Caco-2 (cell line): ENCODE measurements around the gene HABP4. TPM values are rescaled to one million over a fixed set of nuclear protein-coding genes. Genes with fewer than 3 reads are reported as not detected.

Experiments used
- BruUV-seq: library from RNA; stranded (reverse); fragments of 400-500 nt; replicated peaks from 2 replicates; lab custom pipeline; 2021; lab: Mats Ljungman, UMichigan
- CTCF ChIA-PET: fragments of 300-600 bp; sonication (Branson Sonifier 250); formaldehyde crosslinking; loops from one replicate; lab custom pipeline; 2022; ENCODE audit warnings: antibody characterized with exemption; lab: Charles Lee
- POLR2A ChIA-PET: fragments of 300-600 bp; sonication (Branson Sonifier 250); formaldehyde crosslinking; loops from one replicate; lab custom pipeline; 2022; ENCODE audit warnings: antibody characterized with exemption; lab: Charles Lee
- DNase-seq, 2 experiments: peaks; one replicate each; pipeline versions ENCODE4 v3.0.0 to v3.0.0-alpha.2; 2020 to 2022
- H3K27me3 ChIP-seq: replicated peaks from 2 replicates; pipeline ENCODE4 v1.6.0; 2011; ENCODE audit warnings: low read length; ENCODE audit not compliant: control insufficient read depth, insufficient read depth
- H3K36me3 ChIP-seq: 2 replicates; pipeline ENCODE4 v1.5.1; 2011; ENCODE audit warnings: low read length; ENCODE audit not compliant: control insufficient read depth, insufficient read depth
- H3K4me1 ChIP-seq: fragments of 250-450 bp; sonication (Bioruptor Pico); 2 replicates; pipeline ENCODE4 v1.5.1; 2020; ENCODE audit warnings: mild to moderate bottlenecking
- H3K4me3 ChIP-seq: 2 replicates; pipeline ENCODE4 v1.5.1; 2011; ENCODE audit warnings: low read depth, mild to moderate bottlenecking, control low read depth, low read length
- H3K9me3 ChIP-seq: fragments of 250-450 bp; sonication (Bioruptor Pico); 2 replicates; pipeline ENCODE4 v1.5.1; 2020; ENCODE audit warnings: mild to moderate bottlenecking, moderate library complexity
- H3K27ac Mint-ChIP-seq: one replicate; pipeline ENCODE4 v1.8.0; 2022; ENCODE audit warnings: mixed read lengths; ENCODE audit not compliant: unreplicated experiment
- H3K27me3 Mint-ChIP-seq: one replicate; pipeline ENCODE4 v1.8.0; 2022; ENCODE audit warnings: mixed read lengths; ENCODE audit not compliant: insufficient read depth, unreplicated experiment
- H3K36me3 Mint-ChIP-seq: one replicate; pipeline ENCODE4 v1.8.0; 2022; ENCODE audit warnings: mild to moderate bottlenecking, mixed read lengths; ENCODE audit not compliant: insufficient read depth, unreplicated experiment
- H3K4me1 Mint-ChIP-seq: one replicate; pipeline ENCODE4 v1.8.0; 2022; ENCODE audit warnings: low read depth, mixed read lengths; ENCODE audit not compliant: unreplicated experiment
- H3K4me3 Mint-ChIP-seq: one replicate; pipeline ENCODE4 v1.8.0; 2022; ENCODE audit warnings: mild to moderate bottlenecking, moderate library complexity, mixed read lengths; ENCODE audit not compliant: unreplicated experiment
- H3K9me3 Mint-ChIP-seq: one replicate; pipeline ENCODE4 v1.8.0; 2022; ENCODE audit warnings: mixed read lengths; ENCODE audit not compliant: unreplicated experiment
- CTCF ChIP-seq, 2 experiments: fragments of 200-600 bp in 1 of 2; IDR thresholded peaks; 1 replicate in 1 of 2; 2 replicates in 1 of 2; pipeline versions ENCODE4 v1.5.1 to v1.8.0; 2011 to 2022; ENCODE audit warnings: antibody characterized with exemption in 1 of 2, control low read depth in 1 of 2, inconsistent platforms in 1 of 2, low read depth in 1 of 2, low read length in 1 of 2, mild to moderate bottlenecking in 1 of 2, moderate library complexity in 1 of 2; ENCODE audit not compliant: insufficient read depth in 1 of 2, severe bottlenecking in 1 of 2, unreplicated experiment in 1 of 2
- intact Hi-C: fragments of 100-400 bp; cut with micrococcal nuclease; formaldehyde crosslinking; loops from one replicate; pipeline ENCODE4 v1.10.0; 2022; ENCODE audit not compliant: unreplicated experiment
- total RNA-seq: library from RNA; stranded (reverse); gene quantifications from 2 replicates; pipeline ENCODE4 v1.2.3, GENCODE V29; 2022

Gene HABP4
- total RNA-seq, 1 experiment from 2014 or later: 26.7 TPM

- no TSS peak for BruUV-seq
- Histone ChIP-seq H3K9me3 (no peaks in the 10 kb centered on the region), H3K27me3 (no peaks in the 10 kb centered on the region), H3K4me3 (no peak overlapping the region), H3K4me1 (peaks cover 16% of the 10 kb centered on the region), H3K36me3 (peaks cover 2% of the 10 kb centered on the region)
- Mint-ChIP-seq H3K4me3 (no peak overlapping the region), H3K9me3 (no peaks in the 10 kb centered on the region), H3K27ac (no peak overlapping the region), H3K27me3 (no peaks in the 10 kb centered on the region), H3K36me3 (peaks cover 52% of the 10 kb centered on the region), H3K4me1 (peaks cover 11% of the 10 kb centered on the region)
- no peak for TF ChIP-seq CTCF (IDR thresholded peaks at IDR 0.05; ENCODE audit: insufficient read depth in 1 of 2, low read depth in 1 of 2, low read length in 1 of 2, severe bottlenecking in 1 of 2, unreplicated experiment in 1 of 2)
- CTCF ChIA-PET: no interaction called here
- intact Hi-C loops: loop anchor here (5.0 kb wide), 1 partner anchor 62 kb away; no protein-coding TSS in a partner anchor
- DNase-seq: no peak
- POLR2A ChIA-PET: no interaction called here
Observed at GRCh38 chr9:96495341-96495740, 45.4 kb downstream of the HABP4 start.

GRCh38 chr9:96496368-96497116 is 46.6 kb downstream of the HABP4 start:
- peaks cover 7% of the 10 kb centered on the region; the same call in 1 of the 2 replicates for H3K4me1 ChIP-seq
- intact Hi-C loops: loop anchor here (5.0 kb wide), 1 partner anchor 61 kb away; no protein-coding TSS in a partner anchor
- Mint-ChIP-seq H3K9me3 (no peaks in the 10 kb centered on the region), H3K4me3 (no peak overlapping the region), H3K27me3 (no peaks in the 10 kb centered on the region), H3K27ac (no peak overlapping the region), H3K4me1 (peaks cover 4% of the 10 kb centered on the region), H3K36me3 (peaks cover 60% of the 10 kb centered on the region)
- DNase-seq: no peak
- no peaks in the 10 kb centered on the region for H3K9me3 ChIP-seq
- peaks cover 2% of the 10 kb centered on the region for H3K36me3 ChIP-seq
- ChIA-PET POLR2A (no interaction called here), CTCF (no interaction called here)
- TF ChIP-seq CTCF (IDR thresholded peaks at IDR 0.05; ENCODE audit: insufficient read depth in 1 of 2, low read depth in 1 of 2, low read length in 1 of 2, severe bottlenecking in 1 of 2, unreplicated experiment in 1 of 2): no peak
- no TSS peak for BruUV-seq
- no peak overlapping the region for H3K4me3 ChIP-seq
- no peaks in the 10 kb centered on the region for H3K27me3 ChIP-seq

GRCh38 chr9:96497117-96497399 is 47.1 kb downstream of the HABP4 start:
- Histone ChIP-seq H3K36me3 (peaks cover under 1% of the 10 kb centered on the region), H3K9me3 (no peaks in the 10 kb centered on the region), H3K4me3 (no peak overlapping the region), H3K27me3 (no peaks in the 10 kb centered on the region), H3K4me1 (0 out of 2 replicates have a peak, but pooled peaks cover 2% of the 10 kb centered on the region)
- Mint-ChIP-seq H3K36me3 (peaks cover 60% of the 10 kb centered on the region), H3K27ac (no peak overlapping the region), H3K4me3 (no peak overlapping the region), H3K9me3 (no peaks in the 10 kb centered on the region), H3K27me3 (no peaks in the 10 kb centered on the region), H3K4me1 (no peaks in the 10 kb centered on the region)
- no TSS peak for BruUV-seq
- intact Hi-C loops: loop anchor here (5.0 kb wide), 1 partner anchor 60 kb away; no protein-coding TSS in a partner anchor
- DNase-seq: no peak
- TF ChIP-seq CTCF (IDR thresholded peaks at IDR 0.05; ENCODE audit: insufficient read depth in 1 of 2, low read depth in 1 of 2, low read length in 1 of 2, severe bottlenecking in 1 of 2, unreplicated experiment in 1 of 2): no peak
- POLR2A ChIA-PET: no interaction called here
- CTCF ChIA-PET: no interaction called here
